ENCODE results near the gene TTYH2.

Gene TTYH2

GRCh38 chr17:74220946-74221818 is 7.8 kb downstream of the TTYH2 start:
- H3K4me3 ChIP-seq (ENCODE audit: low read length) = no peak overlapping the region
- DNase-seq (ENCODE audit: low read depth) = no peak
- no peak for TF ChIP-seq CTCF (conservative IDR thresholded peaks at IDR 0.05; ENCODE audit: low read length)

- no peak overlapping the region for H3K4me3 ChIP-seq (ENCODE audit: low read length)
- TF ChIP-seq CTCF (conservative IDR thresholded peaks at IDR 0.05; ENCODE audit: low read length) = no peak
- DNase-seq (ENCODE audit: low read depth) = no peak
Measured at GRCh38 chr17:74222399-74222798, 9.0 kb downstream of the TTYH2 start.

GRCh38 chr17:74223901-74224300 is 10.5 kb downstream of the TTYH2 start:
- no peak overlapping the region for H3K4me3 ChIP-seq (ENCODE audit: low read length)
- DNase-seq (ENCODE audit: low read depth) = no peak
- TF ChIP-seq CTCF (conservative IDR thresholded peaks at IDR 0.05; ENCODE audit: low read length) = no peak

- no peak for TF ChIP-seq CTCF (conservative IDR thresholded peaks at IDR 0.05; ENCODE audit: low read length)
- no peak overlapping the region for H3K4me3 ChIP-seq (ENCODE audit: low read length)
- DNase-seq (ENCODE audit: low read depth) = no peak
Measured at GRCh38 chr17:74224959-74225725, 11.8 kb downstream of the TTYH2 start.

- TF ChIP-seq CTCF (conservative IDR thresholded peaks at IDR 0.05; ENCODE audit: low read length) = no peak
- no peak for DNase-seq (ENCODE audit: low read depth)
- no peak overlapping the region for H3K4me3 ChIP-seq (ENCODE audit: low read length)
Measured at GRCh38 chr17:74226252-74226651, 12.9 kb downstream of the TTYH2 start.

GRCh38 chr17:74227271-74228080 is 14.1 kb downstream of the TTYH2 start:
- DNase-seq (ENCODE audit: low read depth) = no peak
- no peak for TF ChIP-seq CTCF (conservative IDR thresholded peaks at IDR 0.05; ENCODE audit: low read length)
- no peak overlapping the region for H3K4me3 ChIP-seq (ENCODE audit: low read length)

All from AG10803 (cell line).